Erythroblast (primary cell): ENCODE results near the gene CACFD1.

Experiments used
- GATA1 ChIP-seq: IDR thresholded peaks from 2 replicates; pipeline ENCODE4 v1.6.1; 2011; ENCODE audit warnings: low read depth, mild to moderate bottlenecking, control low read depth, low read length, moderate library complexity
- POLR2A ChIP-seq: IDR thresholded peaks from 2 replicates; pipeline ENCODE4 v1.6.1; 2011; ENCODE audit warnings: mild to moderate bottlenecking, low read length

DNA sequence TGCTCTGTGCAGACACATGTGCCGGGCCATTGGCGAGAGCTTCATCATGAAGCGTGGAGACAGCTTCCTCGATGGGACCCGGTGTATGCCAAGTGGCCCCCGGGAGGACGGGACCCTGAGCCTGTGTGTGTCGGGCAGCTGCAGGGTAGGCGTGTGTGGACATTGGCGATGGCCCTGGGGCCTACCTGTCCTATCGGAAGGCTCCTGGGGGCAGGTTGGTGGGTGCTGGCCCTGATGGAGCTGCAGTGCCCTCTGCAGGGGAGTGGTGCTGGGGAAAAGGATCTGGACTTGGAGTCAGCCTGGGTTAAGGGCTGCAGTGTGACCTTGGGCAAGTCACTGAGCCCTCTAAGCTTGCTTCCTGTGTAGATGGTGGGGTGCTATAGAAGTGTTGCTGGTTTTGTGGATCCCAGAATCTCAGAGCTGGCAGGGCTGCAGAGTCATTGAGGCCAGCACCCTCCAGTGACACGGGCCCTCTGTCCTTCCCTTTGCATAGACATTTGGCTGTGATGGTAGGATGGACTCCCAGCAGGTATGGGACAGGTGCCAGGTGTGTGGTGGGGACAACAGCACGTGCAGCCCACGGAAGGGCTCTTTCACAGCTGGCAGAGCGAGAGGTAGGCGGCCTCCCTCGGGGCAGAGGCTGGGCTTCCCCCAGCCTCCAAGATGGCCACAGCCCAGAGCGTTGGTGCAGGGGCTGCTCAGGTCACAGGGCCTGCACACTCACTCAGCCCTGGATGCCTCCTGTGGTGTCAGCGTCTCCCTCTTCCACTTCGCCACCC, 21.8 kb upstream of the CACFD1 start:
- no peak for TF ChIP-seq POLR2A
- TF ChIP-seq GATA1 = no peak
